H1 (cell line): Measurements from ENCODE around the gene CSF3R. TPM values are rescaled to one million over a fixed set of nuclear protein-coding genes. Genes with fewer than 3 reads are reported as not detected.
A peak's percentile ranks its signal among the peaks of the same experiment; 100 is the strongest.

Experiments used
- CTCF ChIA-PET: fragments of 300-600 bp; sonication (Branson Sonifier 250); formaldehyde crosslinking; loops from one replicate; lab custom pipeline; 2021; ENCODE audit not compliant: partially characterized antibody; lab: Charles Lee
- POLR2A ChIA-PET: fragments of 300-600 bp; sonication (Branson Sonifier 250); formaldehyde crosslinking; loops from one replicate; lab custom pipeline; 2021; ENCODE audit warnings: inconsistent platforms; ENCODE audit not compliant: partially characterized antibody; lab: Charles Lee
- DNase-seq, 2 experiments: peaks; one replicate each; pipeline versions ENCODE4 v3.0.0 to v3.0.0-alpha.2; 2010 to 2022; ENCODE audit warnings: low spot score in 2 of 2, low read depth in 1 of 2, mixed read lengths in 1 of 2
- FAIRE-seq: peaks from 2 replicates; lab custom pipeline; 2011; peaks lifted over from hg19 to GRCh38; lab: Jason Lieb, UNC
- H2AFZ ChIP-seq: 2 replicates; pipeline ENCODE4 v1.8.1; 2012; ENCODE audit warnings: low read length, inconsistent platforms
- H2AK5ac ChIP-seq: 2 replicates; pipeline ENCODE4 v1.6.1; 2013; ENCODE audit warnings: low read depth, low read length
- H2BK120ac ChIP-seq: replicated peaks from 2 replicates; pipeline ENCODE3; 2013; ENCODE audit warnings: low read depth, low read length, inconsistent platforms
- H2BK12ac ChIP-seq: 2 replicates; pipeline ENCODE4 v1.6.1; 2013; ENCODE audit warnings: low read depth, low read length
- H2BK15ac ChIP-seq: 2 replicates; pipeline ENCODE4 v1.6.1; 2013; ENCODE audit warnings: low read length
- H2BK20ac ChIP-seq: 2 replicates; pipeline ENCODE4 v1.6.1; 2013; ENCODE audit warnings: low read length
- H2BK5ac ChIP-seq: 2 replicates; pipeline ENCODE4 v1.6.1; 2013; ENCODE audit warnings: low read depth, low read length
- H3K14ac ChIP-seq: 2 replicates; pipeline ENCODE4 v1.6.1; 2013; ENCODE audit warnings: inconsistent platforms; ENCODE audit not compliant: insufficient read length
- H3K18ac ChIP-seq: 2 replicates; pipeline ENCODE4 v1.6.1; 2013; ENCODE audit warnings: low read length; ENCODE audit errors: extremely low read depth
- H3K23ac ChIP-seq: 2 replicates; pipeline ENCODE4 v1.6.1; 2013; ENCODE audit warnings: inconsistent platforms; ENCODE audit not compliant: insufficient read length
- H3K23me2 ChIP-seq: 2 replicates; pipeline ENCODE4 v1.6.1; 2013; ENCODE audit warnings: low read depth, low read length
- H3K27ac ChIP-seq: 2 replicates; pipeline ENCODE4 v1.6.1; 2011; ENCODE audit warnings: low read depth, low read length, inconsistent platforms
- H3K27me3 ChIP-seq, 4 experiments: replicated peaks in 1 of 4; 1 replicate in 1 of 4; 2 replicates in 3 of 4; pipeline versions ENCODE4 v1.6.1 to v1.8.1; 2011 to 2013; ENCODE audit warnings: low read length in 3 of 4, mild to moderate bottlenecking in 3 of 4, inconsistent platforms in 2 of 4, mixed read lengths in 2 of 4, moderate library complexity in 1 of 4; ENCODE audit not compliant: control insufficient read depth in 3 of 4, insufficient read depth in 3 of 4; ENCODE audit errors: extremely low read depth in 1 of 4
- H3K36me3 ChIP-seq, 4 experiments: 2 replicates each; pipeline versions ENCODE4 v1.6.1 to v1.8.1; 2011 to 2013; ENCODE audit warnings: mild to moderate bottlenecking in 4 of 4, low read length in 3 of 4, moderate library complexity in 2 of 4, control low read depth in 1 of 4, inconsistent platforms in 1 of 4; ENCODE audit not compliant: insufficient read depth in 4 of 4, control insufficient read depth in 2 of 4
- H3K4ac ChIP-seq: replicated peaks from 2 replicates; pipeline ENCODE3; 2013; ENCODE audit warnings: low read length, low read depth, mixed read lengths, inconsistent platforms; ENCODE audit not compliant: insufficient read length
- H3K4me1 ChIP-seq, 4 experiments: replicated peaks in 1 of 4; 1 replicate in 1 of 4; 2 replicates in 3 of 4; pipeline versions ENCODE4 v1.6.1 to v1.8.1; 2011 to 2013; ENCODE audit warnings: low read length in 3 of 4, inconsistent platforms in 2 of 4, mixed read lengths in 1 of 4; ENCODE audit not compliant: insufficient read depth in 4 of 4, control insufficient read depth in 3 of 4
- H3K4me2 ChIP-seq, 2 experiments: 2 replicates each; pipeline versions ENCODE4 v1.6.1 to v1.8.1; 2011 to 2013; ENCODE audit warnings: low read depth in 2 of 2, low read length in 2 of 2, control low read depth in 1 of 2, inconsistent platforms in 1 of 2, mild to moderate bottlenecking in 1 of 2; ENCODE audit not compliant: insufficient read depth in 1 of 2
- H3K4me3 ChIP-seq, 4 experiments: fragments of 200-600, 300-600 bp in 1 of 4; sonication (generic), shearing (Covaris generic), sonication (Bioruptor Twin) in 1 of 4; 2 replicates each; pipeline versions ENCODE4 v1.5.1 to v1.8.1; 2011 to 2016; ENCODE audit warnings: low read length in 4 of 4, low read depth in 3 of 4, control low read depth in 2 of 4, inconsistent platforms in 2 of 4, mild to moderate bottlenecking in 2 of 4, mixed read lengths in 1 of 4, moderate library complexity in 1 of 4; ENCODE audit not compliant: insufficient read depth in 2 of 4; ENCODE audit errors: extremely low read depth in 1 of 4
- H3K56ac ChIP-seq: replicated peaks from 2 replicates; pipeline ENCODE3; 2013; ENCODE audit warnings: low read depth, mild to moderate bottlenecking, mixed read lengths, low read length, inconsistent platforms; ENCODE audit not compliant: insufficient read length
- H3K79me1 ChIP-seq: 2 replicates; pipeline ENCODE4 v1.6.1; 2013; ENCODE audit warnings: low read depth, low read length, control low read depth
- H3K79me2 ChIP-seq, 2 experiments: 2 replicates each; pipeline versions ENCODE4 v1.6.1 to v1.8.1; 2012 to 2013; ENCODE audit warnings: low read length in 2 of 2, mild to moderate bottlenecking in 2 of 2, inconsistent platforms in 1 of 2; ENCODE audit not compliant: insufficient read depth in 2 of 2, control insufficient read depth in 1 of 2
- H3K9ac ChIP-seq, 4 experiments: replicated peaks in 1 of 4; 1 replicate in 1 of 4; 2 replicates in 3 of 4; pipeline versions ENCODE4 v1.6.1 to v1.8.1; 2011 to 2013; ENCODE audit warnings: low read depth in 3 of 4, low read length in 3 of 4, control low read depth in 2 of 4, mild to moderate bottlenecking in 2 of 4, moderate library complexity in 2 of 4, inconsistent platforms in 1 of 4; ENCODE audit errors: extremely low read depth in 1 of 4
- H3K9me3 ChIP-seq, 2 experiments: 2 replicates each; pipeline versions ENCODE4 v1.6.1 to v1.8.1; 2012 to 2013; ENCODE audit warnings: mild to moderate bottlenecking in 2 of 2, moderate library complexity in 2 of 2, control low read depth in 1 of 2, inconsistent platforms in 1 of 2, low read depth in 1 of 2, low read length in 1 of 2, mixed read lengths in 1 of 2; ENCODE audit not compliant: insufficient read depth in 2 of 2
- H4K20me1 ChIP-seq, 2 experiments: replicated peaks in 1 of 2; 2 replicates each; pipeline versions ENCODE3 to v1.8.1; 2011 to 2013; ENCODE audit warnings: inconsistent platforms in 2 of 2, low read length in 2 of 2, mild to moderate bottlenecking in 1 of 2; ENCODE audit not compliant: insufficient read depth in 2 of 2, control insufficient read depth in 1 of 2
- H4K5ac ChIP-seq: 2 replicates; pipeline ENCODE4 v1.6.1; 2013; ENCODE audit warnings: low read length, low read depth, mixed read lengths, inconsistent platforms; ENCODE audit not compliant: insufficient read length
- H4K8ac ChIP-seq: 2 replicates; pipeline ENCODE4 v1.8.0; 2013; ENCODE audit warnings: mild to moderate bottlenecking, moderate library complexity, low read length, inconsistent platforms; ENCODE audit not compliant: insufficient read depth; ENCODE audit errors: extremely low read depth
- H4K91ac ChIP-seq: replicated peaks from 2 replicates; pipeline ENCODE3; 2013; ENCODE audit warnings: low read length, mixed read lengths, inconsistent platforms; ENCODE audit not compliant: insufficient read length
- WGBS, 2 experiments: shearing (Covaris generic) in 1 of 2; methylation state at CpG; one replicate each; pipeline versions ENCODE4 v1.1.6 to v1.1.7; 2013 to 2015; ENCODE audit warnings: low lambda C conversion rate in 2 of 2, mixed read lengths in 2 of 2, inconsistent platforms in 1 of 2, low coverage in 1 of 2, missing lambda C conversion rate in 1 of 2; ENCODE audit not compliant: insufficient replicate concordance in 2 of 2, insufficient coverage in 1 of 2, insufficient read length in 1 of 2; ENCODE audit errors: extremely low coverage in 1 of 2, missing lambda C conversion rate in 1 of 2; 5-methylcytosine and 5-hydroxymethylcytosine counted together
- polyA plus RNA-seq, 7 experiments: library from polyadenylated mRNA; depleted of rRNA in 3 of 7; stranded (reverse) in 5 of 7; unstranded in 2 of 7; fragments of >200 nt in 5 of 7; fragments of 200-250 nt in 2 of 7; gene quantifications; 1 replicate in 5 of 7; 2 replicates in 1 of 7; 4 replicates in 1 of 7; pipeline versions ENCODE4 v1.2.1 to v1.2.3, GENCODE V29; 2011 to 2013; ENCODE audit warnings: missing spikeins in 2 of 7, mixed read lengths in 2 of 7
- total RNA-seq: library from RNA; stranded (reverse); fragmentation: NEBNext Ultra II Directional; extraction: Animal tissue kit (Norgen Biotek cat#: 25700); gene quantifications from 2 replicates; pipeline ENCODE4 v1.2.1, GENCODE V29; 2021

The CSF3R gene
- total and polyA plus RNA-seq, 2 of the 8 experiments (the other 6 are each of a cell fraction or from before 2014, with no cell fraction given): not detected

- peak overlapping the region; percentile 72; the same call in 1 of the 2 replicates for H2BK15ac ChIP-seq
- no peak overlapping the region for H3K23ac ChIP-seq
- H2AK5ac ChIP-seq: no peak overlapping the region
- no peak overlapping the region for H3K27ac ChIP-seq
- no peak overlapping the region for H4K8ac ChIP-seq
- no peaks in the 10 kb centered on the region for H3K23me2 ChIP-seq
- no peak overlapping the region for H4K91ac ChIP-seq
- DNase-seq: no peak
- POLR2A ChIA-PET: interaction anchor here (0.6 kb wide), 1 partner anchor 572 kb away, joined by 3 read pairs; no protein-coding TSS in a partner anchor
- H2AFZ ChIP-seq: no peak overlapping the region
- no peaks in the 10 kb centered on the region for H4K20me1 ChIP-seq
- no peak overlapping the region for H2BK5ac ChIP-seq
- H2BK20ac ChIP-seq: no peak overlapping the region
- no peaks in the 10 kb centered on the region for H3K9me3 ChIP-seq
- H3K79me1 ChIP-seq: no peaks in the 10 kb centered on the region
- no peak overlapping the region; the same call in 1 of the 2 replicates for H3K18ac ChIP-seq
- no peak overlapping the region for H2BK12ac ChIP-seq
- no peak overlapping the region for H3K9ac ChIP-seq
- H3K14ac ChIP-seq: no peak overlapping the region
- H3K4ac ChIP-seq: no peak overlapping the region
- no peak overlapping the region for H3K56ac ChIP-seq
- no peaks in the 10 kb centered on the region for H3K79me2 ChIP-seq
- H3K4me2 ChIP-seq: no peak overlapping the region
- CTCF ChIA-PET: interaction anchor here (0.9 to 1.3 kb wide), 4 partner anchors 10 to 41 kb away, joined by 3 to 4 read pairs (median 3); no protein-coding TSS in a partner anchor
- FAIRE-seq: no peak
- no peak overlapping the region for H4K5ac ChIP-seq
- H2BK120ac ChIP-seq: no peak overlapping the region
- no peaks in the 10 kb centered on the region for H3K36me3 ChIP-seq
- 84% methylated on average over 11 of the region's 12 CpGs; no CpG with 5 or more reads in 1 of the 2 experiments for WGBS, 2 experiments
- H3K4me3 ChIP-seq: no peak overlapping the region
- H3K27me3 ChIP-seq: no peaks in the 10 kb centered on the region
- H3K4me1 ChIP-seq: peaks cover 0 to 5% (median 1%) of the 10 kb centered on the region in 4 experiments; a peak in 2 of 7 replicates
These were observed 39.9 kb upstream of the CSF3R start for GRCh38 chr1:36522461-36523229.
